Measurements from ENCODE around the gene PABPN1L. TPM values are rescaled to one million over a fixed set of nuclear protein-coding genes. Genes with fewer than 3 reads are reported as not detected.

Gene PABPN1L
- total and polyA plus RNA-seq, 4 donors: 0.41 to 0.66 TPM; not detected in 2

DNA sequence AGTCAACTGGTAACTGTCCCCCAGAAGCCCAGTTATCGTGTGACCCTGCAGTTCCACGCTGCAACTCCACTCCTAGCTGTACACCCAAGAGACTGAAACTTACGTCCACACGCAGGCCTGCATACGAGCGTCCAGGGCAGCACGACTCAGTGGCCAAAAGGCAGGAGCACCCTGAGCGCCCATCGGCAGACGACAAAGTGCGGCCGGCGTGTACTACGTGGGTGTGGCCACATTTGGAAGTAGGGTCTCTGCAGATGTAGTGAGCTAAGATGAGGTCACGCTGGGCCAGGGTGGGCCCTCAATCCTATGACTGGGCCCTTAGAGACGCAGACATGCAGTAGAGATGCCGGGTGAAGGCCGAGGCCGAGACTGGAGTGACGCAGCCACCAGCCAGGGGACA, 23.2 kb downstream of the PABPN1L start:
- H3K4me3 ChIP-seq (ENCODE audit: low read depth, low read length): no peak overlapping the region
- H3K27me3 ChIP-seq (ENCODE audit: control insufficient read depth, insufficient read depth, low read length): no peaks in the 10 kb centered on the region
- no peaks in the 10 kb centered on the region for H3K9me3 ChIP-seq (ENCODE audit: control insufficient read depth, insufficient read depth, low read length)
- H3K36me3 ChIP-seq (ENCODE audit: control insufficient read depth, insufficient read depth, low read length): peaks cover 79% of the 10 kb centered on the region
- DNase-seq (ENCODE audit: low read depth in 4 of 6, low spot score in 6 of 6): no peak
- H3K4me1 ChIP-seq (ENCODE audit: control insufficient read depth, insufficient read depth, low read length): no peaks in the 10 kb centered on the region
- WGBS (ENCODE audit: insufficient coverage): 90% methylated on average over 20 of the region's 20 CpGs
- H3K27ac ChIP-seq (ENCODE audit: low read depth, low read length): no peak overlapping the region

DNA sequence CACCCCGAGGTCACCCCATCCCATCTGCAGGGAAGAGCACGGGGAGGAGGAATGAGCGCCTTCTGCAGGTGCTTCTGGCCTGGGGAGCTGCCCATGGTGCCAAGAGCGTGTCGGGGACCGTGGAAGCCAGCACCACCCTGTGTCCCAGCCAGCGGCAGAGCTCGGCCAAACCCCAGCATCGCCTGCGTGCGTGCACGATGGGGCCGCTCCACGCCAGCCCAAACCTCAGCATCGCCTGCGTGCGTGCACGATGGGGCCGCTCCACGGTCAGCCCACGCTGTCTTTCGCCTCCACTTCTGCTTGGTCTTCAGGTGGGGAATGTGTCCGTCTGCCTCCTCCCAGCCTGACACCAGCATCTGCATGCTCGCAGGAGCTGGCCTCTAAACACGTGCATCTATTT, 23.7 kb downstream of the PABPN1L start:
- H3K4me3 ChIP-seq (ENCODE audit: low read depth, low read length): no peak overlapping the region
- no peaks in the 10 kb centered on the region for H3K27me3 ChIP-seq (ENCODE audit: control insufficient read depth, insufficient read depth, low read length)
- DNase-seq (ENCODE audit: low read depth in 4 of 6, low spot score in 6 of 6): no peak
- no peaks in the 10 kb centered on the region for H3K9me3 ChIP-seq (ENCODE audit: control insufficient read depth, insufficient read depth, low read length)
- peaks cover 79% of the 10 kb centered on the region for H3K36me3 ChIP-seq (ENCODE audit: control insufficient read depth, insufficient read depth, low read length)
- WGBS (ENCODE audit: insufficient coverage): 96% methylated on average over 25 of the region's 25 CpGs
- H3K4me1 ChIP-seq (ENCODE audit: control insufficient read depth, insufficient read depth, low read length): no peaks in the 10 kb centered on the region
- H3K27ac ChIP-seq (ENCODE audit: low read depth, low read length): no peak overlapping the region

DNA sequence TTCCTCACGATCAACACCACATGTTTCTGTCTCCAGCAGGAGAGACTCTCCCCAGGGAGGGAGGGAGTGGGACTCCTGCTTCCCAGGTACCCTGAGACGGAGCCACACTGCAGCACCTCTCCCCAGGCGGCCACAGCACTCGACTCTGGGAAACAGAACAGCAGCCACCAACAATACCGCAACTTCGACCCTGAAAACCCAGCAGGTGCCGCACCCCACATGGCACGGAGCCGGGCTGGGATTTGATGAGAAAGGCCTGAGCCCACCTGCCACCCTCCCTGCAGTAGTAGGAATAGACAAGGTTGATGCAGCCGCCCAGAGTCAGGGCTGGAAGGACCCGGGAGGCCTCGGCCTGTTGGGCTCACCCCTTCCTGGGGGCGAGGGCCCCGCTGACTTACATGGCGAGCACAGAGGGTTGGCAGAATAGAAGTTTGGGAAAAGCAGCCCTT, 24.1 kb downstream of the PABPN1L start:
- Histone ChIP-seq H3K27me3 (ENCODE audit: control insufficient read depth, insufficient read depth, low read length) (no peaks in the 10 kb centered on the region), H3K9me3 (ENCODE audit: control insufficient read depth, insufficient read depth, low read length) (no peaks in the 10 kb centered on the region), H3K36me3 (ENCODE audit: control insufficient read depth, insufficient read depth, low read length) (peaks cover 79% of the 10 kb centered on the region), H3K4me1 (ENCODE audit: control insufficient read depth, insufficient read depth, low read length) (no peaks in the 10 kb centered on the region), H3K4me3 (ENCODE audit: low read depth, low read length) (no peak overlapping the region), H3K27ac (ENCODE audit: low read depth, low read length) (no peak overlapping the region)
- DNase-seq (ENCODE audit: low read depth in 4 of 6, low spot score in 6 of 6): no peak
- 84% methylated on average over 13 of the region's 15 CpGs for WGBS (ENCODE audit: insufficient coverage)

DNA sequence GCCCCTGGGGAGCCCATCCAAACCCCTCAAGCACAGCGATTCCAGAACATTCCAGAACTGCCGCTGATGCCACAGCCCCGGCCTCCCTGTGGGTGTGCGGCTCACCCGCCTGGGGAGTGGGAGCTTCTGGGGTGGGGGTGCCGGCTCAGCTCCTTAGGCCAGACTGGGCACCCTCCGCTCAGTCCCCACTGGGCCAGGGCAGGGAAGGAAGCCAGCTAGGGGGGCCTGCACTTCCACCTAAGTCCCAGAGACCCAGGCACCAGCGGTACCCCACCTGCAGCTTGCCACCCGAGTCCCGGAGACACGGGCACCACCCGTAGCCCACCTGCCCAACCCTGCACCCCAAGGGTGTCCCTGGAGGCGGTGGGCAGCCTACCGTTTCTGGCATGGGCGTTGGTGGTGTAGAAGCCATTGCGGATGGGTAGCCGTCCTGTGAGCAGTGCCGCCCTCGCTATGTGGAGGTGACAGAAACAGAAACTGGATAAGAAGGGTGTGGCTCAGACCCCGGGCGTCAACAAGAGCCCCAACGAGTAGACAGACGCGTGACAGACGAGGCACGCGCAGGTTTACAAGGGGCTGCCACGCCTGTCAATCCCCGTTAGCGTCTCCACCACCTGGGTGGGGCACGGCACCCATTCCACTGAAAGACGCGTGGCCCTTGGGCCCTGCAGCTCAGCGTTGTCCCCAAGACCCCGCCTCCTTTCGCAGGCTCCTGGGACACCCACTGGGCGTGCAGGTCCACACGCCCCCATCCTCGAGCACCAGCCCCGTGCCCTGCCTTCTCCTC, 24.7 kb downstream of the PABPN1L start:
- no peaks in the 10 kb centered on the region for H3K9me3 ChIP-seq (ENCODE audit: control insufficient read depth, insufficient read depth, low read length)
- peaks cover 82% of the 10 kb centered on the region for H3K36me3 ChIP-seq (ENCODE audit: control insufficient read depth, insufficient read depth, low read length)
- no peak for DNase-seq (ENCODE audit: low read depth in 4 of 6, low spot score in 6 of 6)
- H3K4me3 ChIP-seq (ENCODE audit: low read depth, low read length): no peak overlapping the region
- 95% methylated on average over 29 of the region's 40 CpGs for WGBS (ENCODE audit: insufficient coverage)
- H3K27me3 ChIP-seq (ENCODE audit: control insufficient read depth, insufficient read depth, low read length): no peaks in the 10 kb centered on the region
- H3K27ac ChIP-seq (ENCODE audit: low read depth, low read length): no peak overlapping the region
- H3K4me1 ChIP-seq (ENCODE audit: control insufficient read depth, insufficient read depth, low read length): no peaks in the 10 kb centered on the region

DNA sequence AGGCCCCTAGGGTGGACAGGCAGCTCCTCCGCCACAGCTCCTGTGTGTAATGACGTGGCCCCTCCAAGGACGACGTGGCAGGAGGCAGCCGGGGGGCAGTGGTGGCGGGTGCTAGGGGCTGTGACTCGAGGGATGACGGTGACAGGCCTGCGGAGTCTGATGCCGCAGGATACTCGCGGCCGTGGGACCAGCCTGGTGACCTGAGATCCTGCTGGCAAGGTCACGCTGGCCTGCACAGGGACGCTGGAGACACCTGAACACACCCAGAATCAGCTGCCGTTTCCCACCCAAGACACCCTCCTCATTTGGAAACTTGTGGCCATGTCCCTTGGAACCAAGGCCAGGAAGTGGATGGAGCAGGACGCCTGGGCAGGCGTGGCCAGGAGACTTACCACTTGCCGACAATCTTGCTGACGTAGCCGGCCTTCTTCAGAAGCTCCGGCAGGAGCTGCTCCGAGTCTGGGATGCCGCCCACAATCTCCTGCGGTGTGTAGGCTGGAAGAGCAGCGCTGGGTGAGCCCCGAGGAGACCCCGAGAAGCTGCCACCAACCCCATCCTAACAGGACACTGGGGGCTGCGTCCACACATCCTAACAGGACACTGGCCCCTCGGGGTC, 25.8 kb downstream of the PABPN1L start:
- Histone ChIP-seq H3K27me3 (ENCODE audit: control insufficient read depth, insufficient read depth, low read length) (no peaks in the 10 kb centered on the region), H3K4me3 (ENCODE audit: low read depth, low read length) (no peak overlapping the region), H3K36me3 (ENCODE audit: control insufficient read depth, insufficient read depth, low read length) (peaks cover 86% of the 10 kb centered on the region), H3K4me1 (ENCODE audit: control insufficient read depth, insufficient read depth, low read length) (no peaks in the 10 kb centered on the region), H3K27ac (ENCODE audit: low read depth, low read length) (no peak overlapping the region), H3K9me3 (ENCODE audit: control insufficient read depth, insufficient read depth, low read length) (no peaks in the 10 kb centered on the region)
- DNase-seq (ENCODE audit: low read depth in 4 of 6, low spot score in 6 of 6): no peak
- WGBS (ENCODE audit: insufficient coverage): 92% methylated on average over 30 of the region's 30 CpGs

DNA sequence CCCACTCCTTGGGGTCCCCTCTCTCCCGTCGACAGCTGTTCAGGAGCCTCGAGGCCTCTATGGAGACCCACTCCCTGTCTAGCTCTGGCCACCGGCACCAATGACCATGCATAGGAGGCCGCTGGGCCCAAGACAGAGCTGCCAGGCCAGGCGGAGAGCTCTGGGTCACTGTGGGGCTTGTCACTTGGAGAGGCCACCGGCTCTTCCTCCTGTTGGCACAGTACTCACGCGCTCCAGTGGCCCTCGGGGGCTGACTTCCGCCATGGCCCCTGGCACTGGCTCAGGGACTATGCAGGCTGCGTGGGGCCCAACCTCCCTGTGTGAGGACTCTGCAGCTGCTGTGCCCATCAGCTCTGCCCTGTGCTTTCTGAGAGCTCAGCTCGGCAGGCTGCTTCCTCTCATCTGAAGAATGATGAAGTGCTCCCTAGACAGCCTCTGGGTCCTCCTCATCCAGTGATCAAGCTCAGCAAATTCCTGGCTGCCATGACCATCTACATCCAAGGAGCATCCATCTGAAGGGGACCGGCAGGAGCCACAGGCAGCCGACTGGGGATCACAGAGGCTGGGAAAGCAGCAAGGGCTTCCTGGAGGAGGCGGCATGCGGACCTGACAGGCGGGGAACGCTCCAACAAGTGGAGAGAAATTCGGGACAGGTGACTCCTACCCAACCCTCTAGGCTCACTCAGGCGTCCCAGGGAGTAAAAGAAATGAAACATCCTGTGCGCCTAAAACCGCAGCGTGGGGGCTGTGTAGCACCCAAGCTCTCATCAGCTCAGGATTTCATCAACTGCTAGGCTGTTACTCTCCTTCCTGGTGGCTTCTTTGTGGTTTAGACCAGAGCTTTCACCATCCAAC, 26.5 kb downstream of the PABPN1L start:
- Histone ChIP-seq H3K27me3 (ENCODE audit: control insufficient read depth, insufficient read depth, low read length) (no peaks in the 10 kb centered on the region), H3K4me3 (ENCODE audit: low read depth, low read length) (no peak overlapping the region), H3K4me1 (ENCODE audit: control insufficient read depth, insufficient read depth, low read length) (no peaks in the 10 kb centered on the region), H3K9me3 (ENCODE audit: control insufficient read depth, insufficient read depth, low read length) (no peaks in the 10 kb centered on the region), H3K36me3 (ENCODE audit: control insufficient read depth, insufficient read depth, low read length) (peaks cover 93% of the 10 kb centered on the region), H3K27ac (ENCODE audit: low read depth, low read length) (no peak overlapping the region)
- no peak for DNase-seq (ENCODE audit: low read depth in 4 of 6, low spot score in 6 of 6)
- 95% methylated on average over 19 of the region's 24 CpGs for WGBS (ENCODE audit: insufficient coverage)

DNA sequence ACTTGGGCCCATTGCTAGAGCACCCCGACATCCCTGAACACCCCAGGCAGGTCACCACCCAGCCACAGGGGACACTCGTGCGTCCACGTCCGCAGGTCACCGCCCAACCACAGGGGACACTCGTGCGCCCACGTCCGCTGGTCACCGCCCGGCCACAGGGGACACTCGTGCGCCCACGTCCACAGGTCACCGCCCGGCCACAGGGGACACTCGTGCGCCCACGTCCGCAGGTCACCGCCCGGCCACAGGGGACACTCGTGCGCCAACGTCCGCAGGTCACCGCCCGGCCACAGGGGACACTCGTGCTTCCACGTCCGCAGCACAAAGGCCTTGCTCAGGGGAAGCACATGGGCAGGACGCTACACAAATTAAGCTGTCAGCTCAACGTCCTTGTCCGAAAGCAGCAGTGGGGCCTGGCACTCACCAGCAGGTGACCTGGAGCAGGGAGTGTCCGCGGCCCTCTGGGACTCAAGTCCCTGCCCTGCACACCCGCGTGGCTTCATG, 27.4 kb downstream of the PABPN1L start:
- 89% methylated on average over 38 of the region's 39 CpGs for WGBS (ENCODE audit: insufficient coverage)
- DNase-seq (ENCODE audit: low read depth in 4 of 6, low spot score in 6 of 6): no peak

DNA sequence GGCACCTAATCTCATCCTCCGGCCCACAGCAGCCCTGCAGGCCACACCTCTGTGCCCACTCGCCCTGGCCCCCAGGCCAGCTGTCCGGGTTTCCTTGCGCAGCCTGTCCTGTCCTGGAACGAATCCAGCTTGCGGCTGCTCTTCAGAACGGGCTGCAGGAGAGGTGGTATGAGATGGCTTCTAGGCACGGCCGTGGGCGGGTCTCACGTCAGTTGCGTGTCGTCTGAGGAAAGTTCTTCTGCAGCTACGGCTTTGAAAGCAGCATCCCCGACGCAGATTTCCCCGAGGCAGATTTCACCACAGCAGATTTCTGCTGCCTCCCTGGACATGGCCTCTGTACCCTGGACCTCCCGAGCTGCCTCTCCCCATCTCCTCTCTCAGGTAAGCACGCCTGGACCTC, 27.9 kb downstream of the PABPN1L start:
- no peak for DNase-seq (ENCODE audit: low read depth in 4 of 6, low spot score in 6 of 6)
- no peak overlapping the region for H3K27ac ChIP-seq (ENCODE audit: low read depth, low read length)
- H3K27me3 ChIP-seq (ENCODE audit: control insufficient read depth, insufficient read depth, low read length): no peaks in the 10 kb centered on the region
- no peaks in the 10 kb centered on the region for H3K9me3 ChIP-seq (ENCODE audit: control insufficient read depth, insufficient read depth, low read length)
- H3K36me3 ChIP-seq (ENCODE audit: control insufficient read depth, insufficient read depth, low read length): peaks cover 97% of the 10 kb centered on the region
- no peaks in the 10 kb centered on the region for H3K4me1 ChIP-seq (ENCODE audit: control insufficient read depth, insufficient read depth, low read length)
- WGBS (ENCODE audit: insufficient coverage): 95% methylated on average over 19 of the region's 19 CpGs
- no peak overlapping the region for H3K4me3 ChIP-seq (ENCODE audit: low read depth, low read length)

More for the DNA sequence above, 27.4 kb downstream of the PABPN1L start:
- H3K4me1 ChIP-seq (ENCODE audit: control insufficient read depth, insufficient read depth, low read length): no peaks in the 10 kb centered on the region
- no peaks in the 10 kb centered on the region for H3K27me3 ChIP-seq (ENCODE audit: control insufficient read depth, insufficient read depth, low read length)
- H3K9me3 ChIP-seq (ENCODE audit: control insufficient read depth, insufficient read depth, low read length): no peaks in the 10 kb centered on the region
- peaks cover 97% of the 10 kb centered on the region for H3K36me3 ChIP-seq (ENCODE audit: control insufficient read depth, insufficient read depth, low read length)
- no peak overlapping the region for H3K27ac ChIP-seq (ENCODE audit: low read depth, low read length)
- H3K4me3 ChIP-seq (ENCODE audit: low read depth, low read length): no peak overlapping the region

DNA sequence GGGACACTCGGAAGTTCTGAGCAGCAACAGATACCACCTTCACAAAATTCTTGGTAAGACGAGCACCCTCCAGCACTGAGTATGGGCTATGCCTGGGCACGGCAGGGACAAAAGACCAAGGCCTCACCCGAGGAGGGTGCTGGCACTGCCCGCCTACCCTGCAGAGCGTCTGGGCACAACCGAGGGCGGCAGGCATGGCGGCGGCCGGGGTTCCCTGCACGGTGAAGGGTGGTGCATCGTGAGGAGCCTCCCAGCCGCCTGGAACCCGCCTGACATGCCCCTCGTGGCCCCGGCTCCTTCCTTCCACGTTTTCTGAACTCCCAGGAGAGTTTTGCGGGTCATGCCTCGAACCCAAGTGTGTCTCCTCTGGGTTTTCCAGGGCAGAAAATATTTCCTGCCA, 28.7 kb downstream of the PABPN1L start:
- no peaks in the 10 kb centered on the region for H3K27me3 ChIP-seq (ENCODE audit: control insufficient read depth, insufficient read depth, low read length)
- peaks cover 96% of the 10 kb centered on the region for H3K36me3 ChIP-seq (ENCODE audit: control insufficient read depth, insufficient read depth, low read length)
- 95% methylated on average over 19 of the region's 20 CpGs for WGBS (ENCODE audit: insufficient coverage)
- no peaks in the 10 kb centered on the region for H3K4me1 ChIP-seq (ENCODE audit: control insufficient read depth, insufficient read depth, low read length)
- no peak overlapping the region for H3K4me3 ChIP-seq (ENCODE audit: low read depth, low read length)
- H3K27ac ChIP-seq (ENCODE audit: low read depth, low read length): no peak overlapping the region
- no peak for DNase-seq (ENCODE audit: low read depth in 4 of 6, low spot score in 6 of 6)
- no peaks in the 10 kb centered on the region for H3K9me3 ChIP-seq (ENCODE audit: control insufficient read depth, insufficient read depth, low read length)
